Measurements from ENCODE around the gene ATG101.

Gene ATG101

GRCh38 chr12:52079576-52080402, 10.0 kb downstream of the ATG101 start, which contains the start of gene SMIM41:
TSS of gene SMIM41 (plus strand) at chr12:52079704. CDS start at chr12:52079780, 76 bp downstream.
- DNase-seq (ENCODE audit: low spot score) = no peak

DNA sequence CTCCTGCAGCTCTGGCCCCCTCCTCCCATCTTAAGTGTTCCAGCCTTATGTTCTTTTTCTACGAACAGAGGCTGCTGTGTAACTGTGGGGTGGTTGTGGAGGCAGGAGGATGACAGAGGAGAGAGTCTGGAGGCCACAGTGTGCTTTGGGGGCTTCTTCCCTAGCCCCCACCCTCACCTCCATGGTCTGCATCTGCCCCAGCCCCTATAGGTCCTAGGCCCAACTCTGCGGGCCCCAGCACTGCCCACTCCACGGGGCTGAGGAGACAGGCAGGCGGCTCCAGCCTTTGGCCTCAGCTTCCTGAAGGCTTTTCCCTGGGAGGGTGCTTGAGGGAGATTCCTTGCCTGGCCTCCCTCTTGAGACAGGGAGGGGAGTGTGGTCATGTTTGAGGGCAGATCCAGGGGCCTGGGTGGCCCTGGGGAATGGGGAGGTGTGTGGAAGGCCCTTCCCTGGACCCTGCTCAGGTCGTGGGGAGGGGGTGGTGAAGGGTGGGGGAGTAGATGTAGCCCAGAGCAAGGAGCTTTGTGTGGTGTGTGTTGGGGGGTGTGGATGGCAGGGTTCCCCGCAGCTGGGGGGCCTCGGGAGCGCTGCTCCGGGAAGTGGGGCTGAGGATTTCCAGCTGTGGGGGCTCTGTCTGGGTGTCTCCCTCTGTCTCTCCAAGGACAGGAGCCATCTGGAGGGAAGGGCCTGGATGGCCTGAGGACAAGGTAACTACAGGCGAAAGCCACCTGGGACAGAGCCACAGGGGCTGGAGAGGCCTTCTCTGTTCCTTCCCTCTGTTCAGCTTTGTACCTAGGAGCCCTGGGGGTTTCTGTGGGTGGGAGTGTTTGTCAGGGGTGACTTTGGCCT, 10.8 kb downstream of the ATG101 start:
- no peak for DNase-seq (ENCODE audit: low spot score)

- no peak for DNase-seq (ENCODE audit: low spot score)
Observed at GRCh38 chr12:52081263-52081733, 11.5 kb downstream of the ATG101 start.

- no peak for DNase-seq (ENCODE audit: low spot score)
Observed at GRCh38 chr12:52082026-52082668, 12.4 kb downstream of the ATG101 start.

DNA sequence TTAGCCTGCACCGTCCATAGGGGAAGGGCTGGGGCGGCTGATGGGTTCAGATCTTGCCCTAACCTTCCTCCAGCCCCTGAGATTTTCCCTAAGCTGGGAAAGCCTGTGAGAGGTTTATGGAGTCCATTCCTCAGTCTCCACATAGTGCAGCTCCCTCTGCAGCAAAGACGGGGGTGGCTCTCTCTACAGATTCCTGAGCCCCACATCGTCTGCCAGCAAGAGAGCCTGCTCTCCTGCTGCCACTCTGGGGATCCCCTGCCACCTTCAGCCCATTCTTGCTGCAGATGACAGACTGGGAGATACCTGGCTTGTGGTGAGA, 12.8 kb downstream of the ATG101 start:
- no peak for DNase-seq (ENCODE audit: low spot score)

DNA sequence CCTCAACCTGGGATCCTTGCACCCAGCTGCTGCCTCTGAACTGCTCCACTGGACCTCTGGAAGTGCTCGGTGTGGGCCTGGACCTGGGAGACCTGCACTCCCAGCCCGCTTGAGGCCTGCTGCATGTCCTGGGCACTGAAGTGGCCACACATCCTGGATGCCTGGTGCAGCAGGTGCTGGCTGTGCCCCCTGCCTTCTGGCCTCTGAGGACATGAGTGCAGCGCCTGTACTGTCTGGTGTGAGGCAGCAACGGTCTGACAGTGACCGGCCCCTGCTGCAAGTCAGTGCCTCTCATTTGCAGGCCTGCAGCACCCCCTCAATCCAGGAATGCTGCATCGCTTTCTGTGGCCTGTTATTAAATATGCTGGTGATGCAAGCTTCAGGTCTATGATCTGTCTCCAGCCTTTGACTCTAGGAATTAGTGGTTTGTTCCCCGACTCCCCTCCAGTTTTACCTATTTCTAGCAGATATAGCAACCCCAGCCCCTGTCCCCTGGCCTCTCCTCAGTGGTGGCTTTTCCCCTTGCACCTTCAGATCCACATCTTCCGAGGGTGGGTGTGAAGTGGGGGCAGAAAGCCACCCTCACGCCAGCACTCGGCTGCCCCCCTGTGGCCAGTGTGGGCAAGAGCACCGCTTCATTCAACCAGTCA, 13.3 kb downstream of the ATG101 start:
- DNase-seq (ENCODE audit: low spot score) = peak; percentile 39

GRCh38 chr12:52083638-52083996, 13.8 kb downstream of the ATG101 start:
- DNase-seq (ENCODE audit: low spot score) = no peak

DNA sequence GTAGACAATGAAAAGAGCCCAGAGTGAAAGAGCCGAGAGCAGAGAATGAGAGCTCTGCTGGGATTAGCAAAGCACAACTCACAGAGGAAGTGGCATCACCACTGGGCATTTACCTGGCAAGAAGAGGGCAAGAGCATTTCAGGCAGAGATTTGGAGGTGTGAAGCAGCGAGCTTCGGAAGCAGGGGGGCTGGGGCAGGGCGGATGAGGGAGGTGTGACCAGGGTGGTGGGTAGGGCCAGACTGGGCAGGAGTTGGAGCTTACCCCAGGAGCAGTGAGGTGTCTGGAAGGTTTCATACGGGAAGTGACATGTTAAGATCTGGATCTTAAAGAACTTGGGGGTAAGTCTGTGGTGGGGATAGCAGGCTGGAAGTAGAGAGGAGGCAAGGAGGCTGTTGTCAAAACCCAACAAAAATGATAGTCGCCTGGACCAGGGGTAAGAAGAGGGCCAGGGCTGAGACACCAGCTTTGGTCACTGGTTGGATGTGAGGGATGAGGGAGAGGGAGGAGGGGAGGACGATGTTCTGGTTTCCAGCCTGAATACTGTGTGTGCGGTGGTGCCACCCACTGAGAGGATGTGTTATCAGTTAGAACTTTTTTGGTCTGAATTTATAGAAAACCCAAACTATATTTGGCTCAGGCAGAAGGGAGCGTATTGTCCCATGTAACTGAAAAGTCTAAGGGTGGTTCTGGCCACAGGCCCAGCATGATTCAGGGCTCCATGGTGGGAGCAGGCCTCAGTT, 14.9 kb downstream of the ATG101 start:
- no peak for DNase-seq (ENCODE audit: low spot score)

GRCh38 chr12:52085682-52086180, 16.0 kb downstream of the ATG101 start:
- no peak for DNase-seq (ENCODE audit: low spot score)

DNA sequence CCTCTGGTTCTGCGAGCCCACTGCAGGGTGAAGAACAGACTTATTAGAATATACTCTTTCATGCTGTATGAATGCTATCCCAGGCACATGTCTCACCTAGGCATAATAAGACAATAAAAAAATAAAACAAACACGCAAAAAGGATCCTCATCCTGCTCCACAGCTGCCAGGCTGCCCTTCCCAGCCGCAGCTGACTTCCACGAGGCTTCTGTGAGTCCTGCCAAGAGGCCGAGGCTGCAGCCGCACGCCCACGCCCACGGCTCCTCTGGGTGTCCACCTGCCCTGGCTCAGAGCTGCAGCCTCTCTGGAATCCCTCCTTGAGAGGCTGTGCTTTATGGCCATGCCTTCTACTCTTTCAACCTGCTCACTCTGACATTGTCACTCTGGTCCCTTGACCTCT, 16.6 kb downstream of the ATG101 start:
- DNase-seq (ENCODE audit: low spot score) = no peak

GRCh38 chr12:52086944-52087835, 17.4 kb downstream of the ATG101 start:
- DNase-seq (ENCODE audit: low spot score) = no peak

DNA sequence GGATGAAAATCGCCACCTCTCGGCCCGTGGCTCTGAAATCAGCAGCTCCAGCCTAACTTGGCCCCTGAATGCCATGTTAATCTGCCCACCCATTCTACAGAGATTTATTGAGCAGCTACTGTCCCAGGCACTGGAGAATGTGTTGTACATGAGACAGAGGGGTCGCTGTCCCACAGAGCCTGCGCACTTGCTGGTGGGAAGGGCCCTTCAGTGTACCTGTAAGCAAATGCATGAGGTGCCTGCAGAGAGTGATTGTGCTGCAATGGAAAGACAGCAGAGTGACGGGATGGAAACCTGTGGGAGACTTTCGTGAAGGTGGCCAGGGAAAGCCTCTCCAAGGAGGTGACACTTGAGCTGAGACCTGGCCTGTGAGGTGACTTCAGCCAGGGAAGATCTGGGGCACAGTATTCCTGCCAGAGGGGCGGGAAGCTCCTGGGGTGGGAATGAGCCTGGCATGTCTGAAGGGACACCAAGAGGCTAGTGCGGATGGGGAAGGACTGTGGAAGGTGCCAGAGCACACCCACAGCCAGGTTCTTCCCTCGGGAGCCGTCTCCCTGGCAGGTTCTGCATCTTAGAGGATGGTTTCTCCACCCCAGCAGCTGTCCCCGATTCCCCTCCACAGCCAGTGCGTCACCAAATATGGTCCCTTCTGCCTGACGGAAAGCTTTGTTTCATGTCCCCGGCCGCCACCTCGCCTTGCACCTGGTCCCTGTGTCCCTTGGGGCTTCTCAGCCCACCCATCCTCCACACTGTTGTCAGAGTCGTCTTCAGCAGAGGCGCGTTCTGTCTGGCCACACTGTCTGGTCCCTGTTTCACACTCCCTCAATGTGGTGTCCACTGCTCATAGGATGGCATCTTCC, 18.4 kb downstream of the ATG101 start:
- no peak for DNase-seq (ENCODE audit: low spot score)

DNA sequence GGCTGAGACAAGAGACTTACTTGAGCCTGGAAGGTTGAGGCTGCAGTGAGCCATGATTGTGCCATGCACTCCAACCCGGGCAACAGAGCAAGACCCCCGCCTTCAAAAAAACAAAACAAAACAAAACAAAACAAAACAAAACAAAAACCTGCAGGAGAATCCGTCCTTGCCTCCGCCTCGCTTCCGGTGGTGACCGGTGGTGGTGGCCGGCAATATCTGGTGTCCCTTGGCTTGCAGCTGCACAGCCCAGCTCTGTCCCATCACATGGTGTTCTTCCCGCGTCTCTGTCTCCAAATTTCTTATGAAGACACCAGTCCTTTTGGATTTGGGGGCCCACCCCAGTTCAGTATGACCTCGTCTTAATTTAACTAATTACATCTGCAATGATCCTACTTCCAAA, 19.7 kb downstream of the ATG101 start:
- DNase-seq (ENCODE audit: low spot score) = no peak

DNA sequence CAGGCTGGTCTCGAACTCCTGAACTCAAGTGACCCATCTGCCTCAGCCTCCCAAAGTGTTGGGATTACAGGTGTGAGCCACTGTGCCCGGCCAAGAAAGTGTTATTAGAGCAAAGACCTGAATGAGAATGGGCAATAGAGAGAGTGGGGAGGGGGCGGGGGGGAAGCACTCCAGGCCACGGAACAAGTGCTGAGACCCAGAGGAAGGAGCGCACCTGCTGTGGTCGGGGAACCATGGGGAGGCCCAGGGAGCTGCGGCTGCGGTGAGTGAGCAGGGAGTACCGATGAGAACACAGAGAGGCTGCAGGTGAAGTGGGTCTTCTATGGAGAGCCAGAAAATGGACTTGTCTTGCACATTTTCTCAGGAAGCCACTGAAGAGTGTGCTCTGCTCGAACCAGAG, 20.5 kb downstream of the ATG101 start:
- DNase-seq (ENCODE audit: low spot score) = no peak

GRCh38 chr12:52091061-52091460, 21.3 kb downstream of the ATG101 start:
- no peak for DNase-seq (ENCODE audit: low spot score)

- DNase-seq (ENCODE audit: low spot score) = no peak
Observed at GRCh38 chr12:52091869-52092268, 22.1 kb downstream of the ATG101 start.

- DNase-seq (ENCODE audit: low spot score) = no peak
Observed at GRCh38 chr12:52093346-52093745, 23.6 kb downstream of the ATG101 start.

- DNase-seq (ENCODE audit: low spot score) = no peak
Observed at GRCh38 chr12:52096332-52097044, 26.7 kb downstream of the ATG101 start.
